Stimulated activated CD8-positive, alpha-beta memory T cell treated with anti-CD3 and anti-CD28 coated beads, Interleukin-4, amount 100 ng/mL, for 48 hours (primary cell): ENCODE data around the gene GREM1.

Experiments
- DNase-seq: peaks from one replicate; pipeline ENCODE4 v3.0.0-alpha.2; 2020

GREM1 gene

GRCh38 chr15:32698773-32699390 is 18.9 kb upstream of the GREM1 start:
- no peak for DNase-seq

- no peak for DNase-seq
Observed at GRCh38 chr15:32700501-32701150, 17.2 kb upstream of the GREM1 start.

- DNase-seq: no peak
Observed at GRCh38 chr15:32701863-32702262, 15.9 kb upstream of the GREM1 start.

GRCh38 chr15:32704395-32704981 is 13.3 kb upstream of the GREM1 start:
- DNase-seq: no peak

- no peak for DNase-seq
Observed at GRCh38 chr15:32705446-32705845, 12.4 kb upstream of the GREM1 start.

- DNase-seq: no peak
Observed at GRCh38 chr15:32706704-32707103, 11.1 kb upstream of the GREM1 start.

GRCh38 chr15:32707436-32707835 is 10.4 kb upstream of the GREM1 start:
- no peak for DNase-seq

GRCh38 chr15:32709295-32710033 is 8.3 kb upstream of the GREM1 start:
- no peak for DNase-seq

GRCh38 chr15:32715276-32715675 is 2.5 kb upstream of the GREM1 start:
- DNase-seq: no peak

- DNase-seq: no peak
Observed at GRCh38 chr15:32716216-32716914, 1.4 kb upstream of the GREM1 start.

- DNase-seq: no peak
Observed at GRCh38 chr15:32716915-32717425, 834 bp upstream of the GREM1 start.

GRCh38 chr15:32718227-32718820 is 520 bp downstream of the GREM1 start:
- DNase-seq: no peak

GRCh38 chr15:32718821-32719716 is 1.3 kb downstream of the GREM1 start:
- no peak for DNase-seq

GRCh38 chr15:32721596-32721995 is 3.8 kb downstream of the GREM1 start:
- no peak for DNase-seq

GRCh38 chr15:32722136-32722535 is 4.3 kb downstream of the GREM1 start:
- no peak for DNase-seq

- DNase-seq: no peak
Observed at GRCh38 chr15:32723171-32723948, 5.6 kb downstream of the GREM1 start.

GRCh38 chr15:32729700-32730395 is 12.0 kb downstream of the GREM1 start:
- DNase-seq: no peak

GRCh38 chr15:32730677-32731654 is 13.2 kb downstream of the GREM1 start:
- DNase-seq: peak; percentile 35
